Hematopoietic multipotent progenitor cell treated with erythropoietin and hydrocortisone succinate and interleukin-3 and kit ligand, for 6 days (in vitro differentiated cells): Measurements from ENCODE around the gene ANGPTL5.
"Not testable (repeated sequence)": the region's sequence is repeated elsewhere in the genome, so short reads cannot be mapped to it uniquely, and the experiment has no call there.

Experiments used
- DNase-seq: peaks from one replicate; pipeline ENCODE4 v3.0.0-alpha.2; 2015

The ANGPTL5 gene

GRCh38 chr11:101885631-101886030, 30.7 kb downstream of the ANGPTL5 start:
- no peak for DNase-seq

- DNase-seq: no peak
Measured at GRCh38 chr11:101881586-101881985, 34.7 kb downstream of the ANGPTL5 start.

GRCh38 chr11:101880222-101880621, 36.1 kb downstream of the ANGPTL5 start:
- DNase-seq: peak; percentile 67

GRCh38 chr11:101872171-101872882, 44.0 kb downstream of the ANGPTL5 start:
- DNase-seq: no peak

- no peak for DNase-seq
Measured at GRCh38 chr11:101870510-101870909, 45.8 kb downstream of the ANGPTL5 start.

GRCh38 chr11:101867951-101868350, 48.4 kb downstream of the ANGPTL5 start:
- no peak for DNase-seq

GRCh38 chr11:101866619-101867491, 49.5 kb downstream of the ANGPTL5 start:
- DNase-seq: no peak

- DNase-seq: no peak
Measured at GRCh38 chr11:101864098-101864497, 52.2 kb downstream of the ANGPTL5 start.

- no peak for DNase-seq
Measured at GRCh38 chr11:101863361-101863760, 53.0 kb downstream of the ANGPTL5 start.

GRCh38 chr11:101862391-101863233, 53.7 kb downstream of the ANGPTL5 start:
- DNase-seq: peak; percentile 27

- peak; percentile 77 for DNase-seq
Measured at GRCh38 chr11:101860696-101861427, 55.5 kb downstream of the ANGPTL5 start.

GRCh38 chr11:101852260-101852659, 64.1 kb downstream of the ANGPTL5 start:
- DNase-seq: not testable (repeated sequence)

GRCh38 chr11:101848262-101848661, 68.1 kb downstream of the ANGPTL5 start:
- peak; percentile 52 for DNase-seq

GRCh38 chr11:101844608-101845007, 71.7 kb downstream of the ANGPTL5 start:
- no peak for DNase-seq

GRCh38 chr11:101840704-101841103, 75.6 kb downstream of the ANGPTL5 start:
- no peak for DNase-seq
